Upper lobe of right lung (tissue), 1 donor: Measurements from ENCODE around the gene SMC5. TPM values are rescaled to one million over a fixed set of nuclear protein-coding genes. Genes with fewer than 3 reads are reported as not detected.

Experiments used
- ATAC-seq: fragments of 200-7000 bp; cut with Tn5 transposase; one replicate; pipeline ENCODE4 v1.9.1; 2020; ENCODE audit warnings: mild to moderate bottlenecking, moderate library complexity
- DNase-seq: peaks from one replicate; pipeline ENCODE4 v3.0.0-alpha.2; 2020
- H3K27ac ChIP-seq: fragments of 200-600 bp; one replicate; pipeline ENCODE4 v1.8.0; 2022
- H3K27me3 ChIP-seq: fragments of 200-600 bp; one replicate; pipeline ENCODE4 v1.8.0; 2022; ENCODE audit warnings: mild to moderate bottlenecking
- H3K36me3 ChIP-seq: fragments of 200-600 bp; one replicate; pipeline ENCODE4 v1.8.0; 2022
- H3K4me1 ChIP-seq: fragments of 200-600 bp; one replicate; pipeline ENCODE4 v1.8.0; 2022
- H3K4me3 ChIP-seq: fragments of 200-600 bp; one replicate; pipeline ENCODE4 v1.8.0; 2022; ENCODE audit warnings: mild to moderate bottlenecking
- H3K9me3 ChIP-seq: fragments of 200-600 bp; one replicate; pipeline ENCODE4 v1.8.0; 2022
- CTCF ChIP-seq: fragments of 200-600 bp; IDR thresholded peaks from one replicate; pipeline ENCODE4 v1.8.0; 2022; ENCODE audit warnings: antibody characterized with exemption
- intact Hi-C: fragments of 100-400 bp; cut with DNase I; formaldehyde crosslinking; loops from one replicate; pipeline ENCODE4 v1.11.0; 2022
- total RNA-seq: library from RNA; stranded (reverse); fragmentation: NEBNext Ultra II Directional; extraction: Animal tissue kit (Norgen Biotek cat#: 25700); gene quantifications from one replicate; pipeline ENCODE4 v1.2.1, GENCODE V29; 2021
- donor health status: DM: no; HTN: yes; CAD: no; lungs with severe emphysema.

The SMC5 gene
- total RNA-seq, 1 donor from 2014 or later = 32.6 TPM

- no peak for DNase-seq
Measured at GRCh38 chr9:70250221-70250620, 8.6 kb upstream of the SMC5 start.

DNA sequence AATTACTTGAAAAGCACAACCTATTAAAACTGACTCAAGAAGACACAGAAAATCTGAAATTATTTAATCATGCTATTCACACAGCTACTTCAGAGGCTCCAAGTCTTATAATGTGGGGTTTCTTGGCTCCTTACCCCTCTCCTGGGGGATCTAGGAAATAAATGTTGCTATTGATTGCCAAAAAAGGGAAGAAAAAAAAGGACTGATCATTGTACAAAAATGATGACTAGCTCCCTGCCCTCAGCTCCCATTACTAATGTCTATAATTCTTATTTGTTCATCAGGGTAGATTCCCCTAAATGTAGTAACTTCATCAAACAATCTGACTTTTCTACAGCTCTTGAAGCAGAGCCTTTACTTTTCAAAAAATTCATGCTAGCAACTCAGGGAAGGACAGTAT lies 3.3 kb upstream of the SMC5 start:
- Histone ChIP-seq H3K4me3 (peak overlapping the region; percentile 87), H3K9me3 (no peaks in the 10 kb centered on the region), H3K4me1 (peaks cover 18% of the 10 kb centered on the region), H3K36me3 (no peaks in the 10 kb centered on the region), H3K27me3 (no peaks in the 10 kb centered on the region), H3K27ac (peak overlapping the region; percentile 96)
- intact Hi-C loops = no loop called here
- DNase-seq (no peak), ATAC-seq (no peak)
- no peak for TF ChIP-seq CTCF

More at GRCh38 chr9:70250221-70250620, 8.6 kb upstream of the SMC5 start:
- H3K9me3 ChIP-seq = no peaks in the 10 kb centered on the region
- no peaks in the 10 kb centered on the region for H3K4me1 ChIP-seq
- no peaks in the 10 kb centered on the region for H3K27me3 ChIP-seq
- no peak for TF ChIP-seq CTCF
- intact Hi-C loops = no loop called here
- no peaks in the 10 kb centered on the region for H3K36me3 ChIP-seq
- H3K4me3 ChIP-seq = no peak overlapping the region
- no peak overlapping the region for H3K27ac ChIP-seq
- no peak for ATAC-seq

DNA sequence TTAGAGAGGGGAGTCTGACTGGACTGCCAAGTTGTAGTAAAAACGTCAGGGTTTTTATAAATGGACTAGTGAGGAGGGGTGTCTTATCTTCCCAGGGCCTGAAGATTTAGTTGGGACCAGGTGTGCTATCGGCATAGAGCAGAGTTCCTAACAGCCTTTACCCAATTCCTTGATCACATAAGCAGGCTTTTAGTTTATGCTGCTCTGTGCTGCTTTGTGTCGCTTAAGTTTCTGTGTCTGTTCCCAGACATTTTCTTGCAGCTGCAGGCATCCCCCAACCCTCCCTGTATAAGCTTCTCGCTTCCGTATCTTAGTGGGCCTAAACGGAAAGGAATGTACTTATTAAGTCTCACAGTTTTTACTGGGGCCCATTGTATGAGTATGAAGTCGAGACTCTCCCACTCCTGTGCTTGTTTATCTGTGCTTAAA lies 2.6 kb upstream of the SMC5 start:
- TF ChIP-seq CTCF = no peak
- no peaks in the 10 kb centered on the region for H3K9me3 ChIP-seq
- peak; percentile 1 for ATAC-seq
- intact Hi-C loops = no loop called here
- H3K27ac ChIP-seq = peak overlapping the region; percentile 96
- H3K4me1 ChIP-seq = peaks cover 24% of the 10 kb centered on the region
- peak overlapping the region; percentile 87 for H3K4me3 ChIP-seq
- DNase-seq = no peak
- no peaks in the 10 kb centered on the region for H3K27me3 ChIP-seq
- peaks cover 3% of the 10 kb centered on the region for H3K36me3 ChIP-seq

DNA sequence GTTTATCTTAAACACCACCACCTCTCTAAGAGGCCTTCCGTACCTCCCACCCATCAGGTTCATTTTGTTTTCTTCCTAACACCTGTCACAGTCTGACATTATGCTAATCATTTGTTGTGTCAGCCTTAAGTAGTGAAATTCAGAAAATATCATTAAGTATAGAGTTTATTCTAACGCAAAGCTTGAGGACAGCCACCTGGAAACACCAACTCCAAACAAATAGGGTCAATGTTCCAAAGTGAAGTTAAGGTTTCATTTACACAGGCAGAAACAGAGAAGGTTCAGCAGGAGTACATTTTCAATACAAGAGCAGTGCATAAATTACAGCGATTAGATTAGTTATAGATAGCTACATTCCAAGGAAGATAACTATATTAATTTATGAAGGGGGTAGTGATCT lies 1.3 kb upstream of the SMC5 start:
- Histone ChIP-seq H3K36me3 (peaks cover 16% of the 10 kb centered on the region), H3K27ac (peak overlapping the region; percentile 96), H3K4me1 (peaks cover 38% of the 10 kb centered on the region), H3K9me3 (no peaks in the 10 kb centered on the region), H3K27me3 (no peaks in the 10 kb centered on the region), H3K4me3 (peak overlapping the region; percentile 87)
- TF ChIP-seq CTCF = no peak
- ATAC-seq (no peak), DNase-seq (no peak)
- intact Hi-C loops = no loop called here

- peak overlapping the region; percentile 96 for H3K27ac ChIP-seq
- H3K9me3 ChIP-seq = no peaks in the 10 kb centered on the region
- H3K36me3 ChIP-seq = peaks cover 21% of the 10 kb centered on the region
- peak; percentile 81 for ATAC-seq
- TF ChIP-seq CTCF = no peak
- H3K4me1 ChIP-seq = peaks cover 44% of the 10 kb centered on the region
- intact Hi-C loops = no loop called here
- peak; percentile 88 for DNase-seq
- H3K4me3 ChIP-seq = peak overlapping the region; percentile 87
- no peaks in the 10 kb centered on the region for H3K27me3 ChIP-seq
Measured at GRCh38 chr9:70257991-70258691, 637 bp upstream of the SMC5 start.

- peaks cover 49% of the 10 kb centered on the region for H3K4me1 ChIP-seq
Measured at GRCh38 chr9:70259512-70259802, 679 bp downstream of the SMC5 start.

More at GRCh38 chr9:70259512-70259802, 679 bp downstream of the SMC5 start:
- ATAC-seq (no peak), DNase-seq (no peak)
- H3K4me3 ChIP-seq = peak overlapping the region; percentile 87
- H3K9me3 ChIP-seq = no peaks in the 10 kb centered on the region
- TF ChIP-seq CTCF = no peak
- H3K27me3 ChIP-seq = no peaks in the 10 kb centered on the region
- H3K36me3 ChIP-seq = peaks cover 27% of the 10 kb centered on the region
- intact Hi-C loops = no loop called here
- H3K27ac ChIP-seq = peak overlapping the region; percentile 96
